Measurements from ENCODE around the gene HERC6.
"Not testable (repeated sequence)": the region's sequence is repeated elsewhere in the genome, so short reads cannot be mapped to it uniquely, and the experiment has no call there.

HERC6 gene

DNA sequence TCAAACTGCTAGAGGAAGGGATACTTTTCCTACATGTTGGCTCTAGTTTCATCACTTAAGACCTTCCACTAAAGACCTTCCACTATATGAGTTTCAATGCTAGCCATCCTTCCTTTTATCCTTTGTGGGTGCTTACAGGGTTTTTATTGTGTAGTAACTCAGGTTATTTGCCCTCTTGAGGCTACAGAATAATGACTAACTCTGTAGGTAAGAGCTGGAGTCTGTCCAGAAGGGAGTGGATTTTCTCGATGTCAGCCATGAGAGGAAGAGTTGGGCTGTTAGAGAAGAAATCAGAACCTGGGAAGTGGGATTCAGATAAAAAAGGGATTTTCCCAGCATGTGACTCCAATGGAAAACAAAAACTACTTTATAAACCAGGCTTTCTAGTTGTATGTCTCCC, 50.7 kb downstream of the HERC6 start (continued):
- TF ChIP-seq, protein P1, sequence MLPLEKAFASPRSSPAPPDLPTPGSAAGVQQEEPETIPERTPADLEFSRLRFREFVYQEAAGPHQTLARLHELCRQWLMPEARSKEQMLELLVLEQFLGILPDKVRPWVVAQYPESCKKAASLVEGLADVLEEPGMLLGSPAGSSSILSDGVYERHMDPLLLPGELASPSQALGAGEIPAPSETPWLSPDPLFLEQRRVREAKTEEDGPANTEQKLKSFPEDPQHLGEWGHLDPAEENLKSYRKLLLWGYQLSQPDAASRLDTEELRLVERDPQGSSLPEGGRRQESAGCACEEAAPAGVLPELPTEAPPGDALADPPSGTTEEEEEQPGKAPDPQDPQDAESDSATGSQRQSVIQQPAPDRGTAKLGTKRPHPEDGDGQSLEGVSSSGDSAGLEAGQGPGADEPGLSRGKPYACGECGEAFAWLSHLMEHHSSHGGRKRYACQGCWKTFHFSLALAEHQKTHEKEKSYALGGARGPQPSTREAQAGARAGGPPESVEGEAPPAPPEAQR (tag by site-specific recombination; IDR thresholded peaks at IDR 0.05): no peak
- TF ChIP-seq ZNF169 (tag by site-specific recombination; IDR thresholded peaks at IDR 0.05) (no peak), ZNF670 (tag by site-specific recombination; IDR thresholded peaks at IDR 0.05; ENCODE audit: low read depth) (no peak)

DNA sequence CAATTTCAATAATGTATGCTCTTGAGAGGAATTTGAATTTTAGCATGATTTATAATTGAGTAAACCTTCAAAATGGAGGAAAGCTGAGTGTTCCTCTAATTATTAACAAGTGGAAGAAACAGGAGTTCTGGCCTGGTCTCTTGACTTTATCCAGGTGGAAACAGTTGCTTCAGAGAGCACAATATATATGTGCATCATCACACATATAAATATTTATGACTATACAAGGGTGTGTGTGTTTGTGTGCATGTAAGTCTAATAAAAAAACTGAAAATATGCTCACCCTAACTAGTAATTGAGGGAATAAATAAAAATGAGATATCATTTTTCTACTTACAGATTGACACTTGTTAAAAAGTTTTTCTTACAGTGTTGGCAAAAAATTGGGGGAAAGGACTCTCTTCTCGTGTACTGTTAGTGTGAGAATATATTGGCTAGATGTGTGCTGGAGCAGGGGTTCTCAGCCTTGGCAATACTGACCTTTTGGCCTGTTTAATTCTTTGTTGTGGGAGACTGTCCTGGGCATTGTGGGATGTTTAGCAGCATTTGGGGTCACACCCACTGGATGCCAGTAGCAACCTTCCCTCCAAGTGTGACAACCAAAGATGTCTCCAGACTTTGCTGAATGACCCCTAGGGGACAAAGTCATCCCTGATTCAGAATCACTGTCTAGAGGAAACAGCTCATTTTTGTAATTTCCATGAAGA, 57.5 kb downstream of the HERC6 start:
- no peaks in the 10 kb centered on the region for H3K9me3 ChIP-seq (ENCODE audit: control insufficient read depth, insufficient read depth, low read depth, low read length)
- no peaks in the 10 kb centered on the region for H3K4me1 ChIP-seq (ENCODE audit: control insufficient read depth, insufficient read depth, low read length)
- H3K4me3 ChIP-seq (ENCODE audit: low read depth, low read length): no peak overlapping the region
- H3K27ac ChIP-seq (ENCODE audit: extremely low read depth, low read depth, low read length): no peak overlapping the region
- POLR2A ChIA-PET: no interaction called here
- peaks cover 0 to 17% of the 10 kb centered on the region in 2 experiments; a peak in 2 of 3 replicates for H3K36me3 ChIP-seq (ENCODE audit: control insufficient read depth in 2 of 2, insufficient read depth in 1 of 2, low read length in 2 of 2)
- CTCF ChIA-PET: interaction anchor here (0.6 kb wide), 1 partner anchor 381 kb away, joined by 10 read pairs; no protein-coding TSS in a partner anchor
- TF ChIP-seq ZNF768 (tag by site-specific recombination; IDR thresholded peaks at IDR 0.05): no peak
- TF ChIP-seq GLI2 (tag by site-specific recombination; IDR thresholded peaks at IDR 0.05; ENCODE audit: borderline replicate concordance, low read depth): no peak
- TF ChIP-seq ZSCAN23 (tag by site-specific recombination; IDR thresholded peaks at IDR 0.05): no peak
- TF ChIP-seq ZNF341 (tag by site-specific recombination; IDR thresholded peaks at IDR 0.05; ENCODE audit: low read depth): no peak
- TF ChIP-seq ZNF664 (tag by site-specific recombination; IDR thresholded peaks at IDR 0.05): no peak
- TF ChIP-seq, protein P2, sequence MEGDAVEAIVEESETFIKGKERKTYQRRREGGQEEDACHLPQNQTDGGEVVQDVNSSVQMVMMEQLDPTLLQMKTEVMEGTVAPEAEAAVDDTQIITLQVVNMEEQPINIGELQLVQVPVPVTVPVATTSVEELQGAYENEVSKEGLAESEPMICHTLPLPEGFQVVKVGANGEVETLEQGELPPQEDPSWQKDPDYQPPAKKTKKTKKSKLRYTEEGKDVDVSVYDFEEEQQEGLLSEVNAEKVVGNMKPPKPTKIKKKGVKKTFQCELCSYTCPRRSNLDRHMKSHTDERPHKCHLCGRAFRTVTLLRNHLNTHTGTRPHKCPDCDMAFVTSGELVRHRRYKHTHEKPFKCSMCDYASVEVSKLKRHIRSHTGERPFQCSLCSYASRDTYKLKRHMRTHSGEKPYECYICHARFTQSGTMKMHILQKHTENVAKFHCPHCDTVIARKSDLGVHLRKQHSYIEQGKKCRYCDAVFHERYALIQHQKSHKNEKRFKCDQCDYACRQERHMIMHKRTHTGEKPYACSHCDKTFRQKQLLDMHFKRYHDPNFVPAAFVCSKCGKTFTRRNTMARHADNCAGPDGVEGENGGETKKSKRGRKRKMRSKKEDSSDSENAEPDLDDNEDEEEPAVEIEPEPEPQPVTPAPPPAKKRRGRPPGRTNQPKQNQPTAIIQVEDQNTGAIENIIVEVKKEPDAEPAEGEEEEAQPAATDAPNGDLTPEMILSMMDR (tag by site-specific recombination; IDR thresholded peaks at IDR 0.05): no peak
- no peak for TF ChIP-seq ZNF114 (tag by site-specific recombination; IDR thresholded peaks at IDR 0.05)
- TF ChIP-seq ZNF626 (tag by site-specific recombination; IDR thresholded peaks at IDR 0.05): no peak
- TF ChIP-seq ZBTB21 (tag by site-specific recombination; IDR thresholded peaks at IDR 0.05): no peak
- TF ChIP-seq ZNF404 (tag by site-specific recombination; IDR thresholded peaks at IDR 0.05): no peak
- TF ChIP-seq ZFP69B (tag by site-specific recombination; IDR thresholded peaks at IDR 0.05): no peak

DNA sequence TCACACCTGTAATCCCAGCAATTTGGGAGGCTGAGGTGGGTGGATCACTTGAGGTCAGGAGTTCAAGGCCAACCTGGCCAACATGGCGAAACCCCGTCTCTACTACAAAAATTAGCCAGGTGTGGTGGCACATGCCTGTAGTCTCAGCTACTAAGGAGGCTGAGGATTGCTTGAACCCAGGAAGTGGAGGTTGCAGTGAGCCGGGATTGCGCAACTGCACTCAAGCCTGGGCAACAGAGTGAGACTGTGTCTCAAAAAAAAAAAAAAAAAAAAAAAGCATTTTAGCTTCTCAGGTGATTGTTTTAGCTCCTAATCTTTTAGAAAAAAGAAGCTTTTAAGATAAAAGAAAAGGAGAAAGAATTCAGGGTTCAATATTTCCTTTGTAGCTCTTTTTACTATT, 59.2 kb downstream of the HERC6 start:
- H3K4me3 ChIP-seq (ENCODE audit: low read depth, low read length); POLR2A ChIA-PET; H3K4me1 ChIP-seq (ENCODE audit: control insufficient read depth, insufficient read depth, low read length); H3K9me3 ChIP-seq (ENCODE audit: control insufficient read depth, insufficient read depth, low read depth, low read length); H3K27ac ChIP-seq (ENCODE audit: extremely low read depth, low read depth, low read length): not testable (repeated sequence)
- CTCF ChIA-PET: interaction anchor here (1.2 kb wide), 1 partner anchor 77 kb away, joined by 3 read pairs; no protein-coding TSS in a partner anchor
- peaks cover 0 to 31% of the 10 kb centered on the region in 2 experiments; a peak in 2 of 3 replicates for H3K36me3 ChIP-seq (ENCODE audit: control insufficient read depth in 2 of 2, insufficient read depth in 1 of 2, low read length in 2 of 2)

DNA sequence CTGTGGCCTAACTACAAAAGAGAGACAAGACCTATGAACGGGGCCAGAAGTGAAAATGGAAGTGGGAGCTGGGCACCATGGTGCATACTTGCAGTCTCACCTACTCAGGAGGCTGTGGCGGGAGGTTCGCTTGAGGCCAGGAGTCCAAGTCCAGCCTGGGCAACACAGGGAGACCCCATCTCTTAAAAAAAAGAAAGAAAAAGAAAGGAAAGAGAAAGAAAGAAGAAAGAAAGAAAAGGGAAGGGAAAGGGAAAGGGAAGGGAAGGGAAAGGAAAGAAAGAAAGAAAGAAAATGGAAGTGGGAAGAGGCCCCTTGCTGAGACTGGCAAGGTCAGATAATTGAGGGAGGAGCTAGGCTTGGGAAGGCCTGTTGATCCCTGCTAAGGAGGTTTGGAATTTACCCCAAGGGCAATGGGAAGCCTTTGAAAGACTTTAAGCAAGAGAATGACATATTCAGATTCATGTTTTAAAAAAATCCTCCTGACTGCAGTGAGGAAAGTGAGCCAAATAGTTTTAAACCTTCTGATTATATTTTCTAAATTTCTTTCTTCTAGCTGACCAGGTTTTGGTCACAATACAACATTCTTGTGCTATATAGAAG, 60.6 kb downstream of the HERC6 start:
- Histone ChIP-seq H3K27ac (ENCODE audit: extremely low read depth, low read depth, low read length) (no peak overlapping the region), H3K9me3 (ENCODE audit: control insufficient read depth, insufficient read depth, low read depth, low read length) (no peaks in the 10 kb centered on the region), H3K36me3 (ENCODE audit: control insufficient read depth in 2 of 2, insufficient read depth in 1 of 2, low read length in 2 of 2) (peaks cover 0 to 34% of the 10 kb centered on the region in 2 experiments; a peak in 2 of 3 replicates), H3K4me3 (ENCODE audit: low read depth, low read length) (no peak overlapping the region), H3K4me1 (ENCODE audit: control insufficient read depth, insufficient read depth, low read length) (no peaks in the 10 kb centered on the region)
- ChIA-PET POLR2A (interaction anchor here (0.6 kb wide), 1 partner anchor 118 kb away, joined by 3 read pairs; no protein-coding TSS in a partner anchor), CTCF (no interaction called here)
- no peak for TF ChIP-seq SP7 (tag by site-specific recombination; IDR thresholded peaks at IDR 0.05)
- TF ChIP-seq ZNF140 (tag by site-specific recombination; IDR thresholded peaks at IDR 0.05): no peak
- TF ChIP-seq, protein P3, sequence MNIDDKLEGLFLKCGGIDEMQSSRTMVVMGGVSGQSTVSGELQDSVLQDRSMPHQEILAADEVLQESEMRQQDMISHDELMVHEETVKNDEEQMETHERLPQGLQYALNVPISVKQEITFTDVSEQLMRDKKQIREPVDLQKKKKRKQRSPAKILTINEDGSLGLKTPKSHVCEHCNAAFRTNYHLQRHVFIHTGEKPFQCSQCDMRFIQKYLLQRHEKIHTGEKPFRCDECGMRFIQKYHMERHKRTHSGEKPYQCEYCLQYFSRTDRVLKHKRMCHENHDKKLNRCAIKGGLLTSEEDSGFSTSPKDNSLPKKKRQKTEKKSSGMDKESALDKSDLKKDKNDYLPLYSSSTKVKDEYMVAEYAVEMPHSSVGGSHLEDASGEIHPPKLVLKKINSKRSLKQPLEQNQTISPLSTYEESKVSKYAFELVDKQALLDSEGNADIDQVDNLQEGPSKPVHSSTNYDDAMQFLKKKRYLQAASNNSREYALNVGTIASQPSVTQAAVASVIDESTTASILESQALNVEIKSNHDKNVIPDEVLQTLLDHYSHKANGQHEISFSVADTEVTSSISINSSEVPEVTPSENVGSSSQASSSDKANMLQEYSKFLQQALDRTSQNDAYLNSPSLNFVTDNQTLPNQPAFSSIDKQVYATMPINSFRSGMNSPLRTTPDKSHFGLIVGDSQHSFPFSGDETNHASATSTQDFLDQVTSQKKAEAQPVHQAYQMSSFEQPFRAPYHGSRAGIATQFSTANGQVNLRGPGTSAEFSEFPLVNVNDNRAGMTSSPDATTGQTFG (tag by site-specific recombination; IDR thresholded peaks at IDR 0.05; ENCODE audit: borderline replicate concordance): no peak
- TF ChIP-seq, protein P4, sequence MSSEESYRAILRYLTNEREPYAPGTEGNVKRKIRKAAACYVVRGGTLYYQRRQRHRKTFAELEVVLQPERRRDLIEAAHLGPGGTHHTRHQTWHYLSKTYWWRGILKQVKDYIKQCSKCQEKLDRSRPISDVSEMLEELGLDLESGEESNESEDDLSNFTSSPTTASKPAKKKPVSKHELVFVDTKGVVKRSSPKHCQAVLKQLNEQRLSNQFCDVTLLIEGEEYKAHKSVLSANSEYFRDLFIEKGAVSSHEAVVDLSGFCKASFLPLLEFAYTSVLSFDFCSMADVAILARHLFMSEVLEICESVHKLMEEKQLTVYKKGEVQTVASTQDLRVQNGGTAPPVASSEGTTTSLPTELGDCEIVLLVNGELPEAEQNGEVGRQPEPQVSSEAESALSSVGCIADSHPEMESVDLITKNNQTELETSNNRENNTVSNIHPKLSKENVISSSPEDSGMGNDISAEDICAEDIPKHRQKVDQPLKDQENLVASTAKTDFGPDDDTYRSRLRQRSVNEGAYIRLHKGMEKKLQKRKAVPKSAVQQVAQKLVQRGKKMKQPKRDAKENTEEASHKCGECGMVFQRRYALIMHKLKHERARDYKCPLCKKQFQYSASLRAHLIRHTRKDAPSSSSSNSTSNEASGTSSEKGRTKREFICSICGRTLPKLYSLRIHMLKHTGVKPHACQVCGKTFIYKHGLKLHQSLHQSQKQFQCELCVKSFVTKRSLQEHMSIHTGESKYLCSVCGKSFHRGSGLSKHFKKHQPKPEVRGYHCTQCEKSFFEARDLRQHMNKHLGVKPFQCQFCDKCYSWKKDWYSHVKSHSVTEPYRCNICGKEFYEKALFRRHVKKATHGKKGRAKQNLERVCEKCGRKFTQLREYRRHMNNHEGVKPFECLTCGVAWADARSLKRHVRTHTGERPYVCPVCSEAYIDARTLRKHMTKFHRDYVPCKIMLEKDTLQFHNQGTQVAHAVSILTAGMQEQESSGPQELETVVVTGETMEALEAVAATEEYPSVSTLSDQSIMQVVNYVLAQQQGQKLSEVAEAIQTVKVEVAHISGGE (tag by site-specific recombination; conservative IDR thresholded peaks at IDR 0.05; ENCODE audit: low read depth): no peak
- 0 out of 2 replicates have a peak, but pooled peaks have one; percentile 14 for TF ChIP-seq ZIC2 (tag by site-specific recombination; IDR thresholded peaks at IDR 0.05)
- no peak for TF ChIP-seq ZNF221 (tag by site-specific recombination; IDR thresholded peaks at IDR 0.05; ENCODE audit: borderline replicate concordance)

Data from HEK293 (cell line).